ENCODE measurements around the gene HTRA3. TPM values are rescaled to one million over a fixed set of nuclear protein-coding genes. Genes with fewer than 3 reads are reported as not detected.

HTRA3 gene
- total and polyA plus RNA-seq, 2 experiments from 2014 or later: 1.3 to 3.6 TPM

- peaks cover 14% of the 10 kb centered on the region for H3K4me1 Mint-ChIP-seq
- TF ChIP-seq NANOG (IDR thresholded peaks at IDR 0.05; ENCODE audit: borderline replicate concordance): no peak
- TF ChIP-seq ZNF462 (CRISPR knock-in tag; IDR thresholded peaks at IDR 0.05): no peak
- no peak for TF ChIP-seq EZH2 (IDR thresholded peaks at IDR 0.05; ENCODE audit: low read depth, unreplicated experiment)
- no peak for TF ChIP-seq JUNB (IDR thresholded peaks at IDR 0.05; ENCODE audit: unreplicated experiment)
- no peak for TF ChIP-seq ZNF331 (CRISPR knock-in tag; IDR thresholded peaks at IDR 0.05; ENCODE audit: low read depth)
- no peak for TF ChIP-seq ZNF114 (CRISPR knock-in tag; IDR thresholded peaks at IDR 0.05)
- TF ChIP-seq CREB1 (CRISPR knock-in tag; IDR thresholded peaks at IDR 0.05; ENCODE audit: low read depth): no peak
- TF ChIP-seq POLR2AphosphoS5 (IDR thresholded peaks at IDR 0.05; ENCODE audit: low read depth): no peak
- TF ChIP-seq ETS1 (IDR thresholded peaks at IDR 0.05): no peak
- TF ChIP-seq STAT1 (IDR thresholded peaks at IDR 0.05; ENCODE audit: unreplicated experiment): no peak
- TF ChIP-seq REST (IDR thresholded peaks at IDR 0.05; ENCODE audit: unreplicated experiment): no peak
Observed at GRCh38 chr4:8265171-8265929, 4.2 kb upstream of the HTRA3 start.

More at GRCh38 chr4:8265171-8265929, 4.2 kb upstream of the HTRA3 start:
- DNase-seq (ENCODE audit: low spot score): no peak
- Histone ChIP-seq H3K27me3 (ENCODE audit: insufficient read depth) (peaks cover 4% of the 10 kb centered on the region), H3K27ac (ENCODE audit: low read depth) (no peak overlapping the region), H4K20me1 (replicated peaks; ENCODE audit: insufficient read depth) (no peaks in the 10 kb centered on the region), H3K4me1 (ENCODE audit: insufficient read depth) (no peaks in the 10 kb centered on the region), H3K4me2 (no peak overlapping the region), H3K36me3 (ENCODE audit: insufficient read depth) (no peaks in the 10 kb centered on the region), H3F3A (replicated peaks; ENCODE audit: low read depth) (no peaks in the 10 kb centered on the region), H3K9me2 (ENCODE audit: insufficient read depth) (no peaks in the 10 kb centered on the region), H2AFZ (no peak overlapping the region), H3K79me2 (replicated peaks; ENCODE audit: insufficient read depth) (no peaks in the 10 kb centered on the region), H3K4me3 (no peak overlapping the region)
- ATAC-seq: no peak
- Mint-ChIP-seq H3K9me3 (no peaks in the 10 kb centered on the region; the same call in 2 of the 3 replicates), H3K27me3 (ENCODE audit: insufficient read depth, low read depth, poor library complexity) (peaks cover 20% of the 10 kb centered on the region), H3K36me3 (ENCODE audit: low read depth) (no peaks in the 10 kb centered on the region), H3K27ac (no peak overlapping the region; the same call in 1 of the 2 replicates), H3K4me3 (no peak overlapping the region)
